ENCODE results near the gene CPT1C. TPM values are rescaled to one million over a fixed set of nuclear protein-coding genes. Genes with fewer than 3 reads are reported as not detected.

Gene CPT1C
- total and polyA plus RNA-seq, 2 donors (not counting 1 experiment from before 2014, with no cell fraction given): 0.30 to 1.7 TPM

GRCh38 chr19:49689133-49690078, 1.5 kb upstream of the CPT1C start, which contains the start of gene ADM5:
TSS of gene ADM5 (plus strand) at chr19:49689594. CDS start at chr19:49689838, 244 bp downstream.
- Histone ChIP-seq H3K27ac (ENCODE audit: low read length in 2 of 2) (no peak within 1 kb of the TSS), H3K9me3 (ENCODE audit: control extremely low read depth in 1 of 3, control insufficient read depth in 2 of 3, insufficient read depth in 1 of 3, low read length in 2 of 3) (peaks cover 0 to 8% (median 0%) of the 10 kb centered on the region in 3 donors), H3K79me2 (ENCODE audit: control insufficient read depth, insufficient read depth, low read length) (no peaks in the 10 kb centered on the region), H4K20me1 (ENCODE audit: control insufficient read depth, insufficient read depth, low read length, poor library complexity, severe bottlenecking) (peaks cover 41% of the 10 kb centered on the region), H3K36me3 (replicated peaks in 1 of 2; ENCODE audit: control extremely low read depth in 1 of 2, control insufficient read depth in 1 of 2, extremely low read depth in 1 of 2, insufficient read depth in 2 of 2, low read length in 1 of 2) (peaks cover 0 to 33% of the 10 kb centered on the region in 2 experiments), H3K4me1 (ENCODE audit: control insufficient read depth in 2 of 2, insufficient read depth in 2 of 2, low read length in 2 of 2) (peaks cover 25% of the 10 kb centered on the region in 2 donors), H3K9ac (ENCODE audit: low read length) (peak within 1 kb of the TSS; percentile 62), H3K27me3 (replicated peaks in 1 of 4; ENCODE audit: control extremely low read depth in 1 of 4, control insufficient read depth in 3 of 4, insufficient read depth in 4 of 4, low read length in 3 of 4) (peaks cover 0 to 33% (median 14%) of the 10 kb centered on the region in 4 experiments), H3K4me2 (replicated peaks; ENCODE audit: low read depth, low read length, poor library complexity, severe bottlenecking) (peak within 1 kb of the TSS; percentile 87), H3K4me3 (ENCODE audit: control extremely low read depth in 1 of 5, extremely low read depth in 1 of 5, insufficient read depth in 1 of 5, low read depth in 2 of 5, low read length in 4 of 5) (peak within 1 kb of the TSS in 4 of 5 experiments; percentile 42 to 58 (median 46)), H2AFZ (ENCODE audit: insufficient read depth, low read depth, low read length, poor library complexity, severe bottlenecking) (peak within 1 kb of the TSS; percentile 76)
- ChIA-PET POLR2A (no interaction called here), CTCF (interaction anchor here (1.1 to 1.7 kb wide), 3 partner anchors 8 to 14 kb away, joined by 3 to 6 read pairs (median 4); no protein-coding TSS in a partner anchor)
- ATAC-seq (ENCODE audit: low read depth): peak; percentile 56
- no peaks in the 10 kb centered on the region for H3K9me3 Mint-ChIP-seq (ENCODE audit: insufficient read depth)
- peaks cover 31% of the 10 kb centered on the region for H3K27me3 Mint-ChIP-seq
- DNase-seq: peak; percentile 63
- WGBS (ENCODE audit: insufficient coverage): 47% methylated on average over 54 of the region's 54 CpGs
- intact Hi-C loops (cut with micrococcal nuclease): no loop called here
- no peak for TF ChIP-seq EZH2 (IDR thresholded peaks at IDR 0.05; ENCODE audit: borderline replicate concordance, insufficient read depth, low read depth, low read length, poor library complexity, severe bottlenecking)
- TF ChIP-seq, protein P1, sequence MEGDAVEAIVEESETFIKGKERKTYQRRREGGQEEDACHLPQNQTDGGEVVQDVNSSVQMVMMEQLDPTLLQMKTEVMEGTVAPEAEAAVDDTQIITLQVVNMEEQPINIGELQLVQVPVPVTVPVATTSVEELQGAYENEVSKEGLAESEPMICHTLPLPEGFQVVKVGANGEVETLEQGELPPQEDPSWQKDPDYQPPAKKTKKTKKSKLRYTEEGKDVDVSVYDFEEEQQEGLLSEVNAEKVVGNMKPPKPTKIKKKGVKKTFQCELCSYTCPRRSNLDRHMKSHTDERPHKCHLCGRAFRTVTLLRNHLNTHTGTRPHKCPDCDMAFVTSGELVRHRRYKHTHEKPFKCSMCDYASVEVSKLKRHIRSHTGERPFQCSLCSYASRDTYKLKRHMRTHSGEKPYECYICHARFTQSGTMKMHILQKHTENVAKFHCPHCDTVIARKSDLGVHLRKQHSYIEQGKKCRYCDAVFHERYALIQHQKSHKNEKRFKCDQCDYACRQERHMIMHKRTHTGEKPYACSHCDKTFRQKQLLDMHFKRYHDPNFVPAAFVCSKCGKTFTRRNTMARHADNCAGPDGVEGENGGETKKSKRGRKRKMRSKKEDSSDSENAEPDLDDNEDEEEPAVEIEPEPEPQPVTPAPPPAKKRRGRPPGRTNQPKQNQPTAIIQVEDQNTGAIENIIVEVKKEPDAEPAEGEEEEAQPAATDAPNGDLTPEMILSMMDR (IDR thresholded peaks at IDR 0.05): peak; percentile 63
- peak within 1 kb of the TSS; percentile 70 for H3K27ac Mint-ChIP-seq
- peak within 1 kb of the TSS; percentile 89 for H3K4me3 Mint-ChIP-seq
- peaks cover 22% of the 10 kb centered on the region for H3K4me1 Mint-ChIP-seq
